Loucy (cell line): ENCODE data around the gene MDGA2.

Experiments used
- H2AFZ ChIP-seq: fragments of 200-600 bp; sonication (generic); 2 replicates; pipeline ENCODE4 v1.6.0; 2016; ENCODE audit warnings: antibody characterized with exemption, mild to moderate bottlenecking, low read length, moderate library complexity
- H3F3A ChIP-seq: fragments of 200-600 bp; 2 replicates; pipeline ENCODE4 v1.6.0; 2016; ENCODE audit warnings: antibody characterized with exemption, low read depth, mild to moderate bottlenecking
- H3K27me3 ChIP-seq: fragments of 200-600 bp; sonication (generic); 2 replicates; pipeline ENCODE4 v1.6.1; 2014; ENCODE audit warnings: low read length, mild to moderate bottlenecking; ENCODE audit not compliant: insufficient read depth, poor library complexity, severe bottlenecking
- H3K36me3 ChIP-seq: fragments of 200-600 bp; sonication (generic); 2 replicates; pipeline ENCODE4 v1.6.1; 2016; ENCODE audit warnings: low read length; ENCODE audit not compliant: insufficient read depth
- H3K4me1 ChIP-seq: fragments of 200-600 bp; sonication (generic); 2 replicates; pipeline ENCODE4 v1.5.1; 2014; ENCODE audit warnings: low read length, mild to moderate bottlenecking; ENCODE audit not compliant: insufficient read depth, poor library complexity, severe bottlenecking
- H3K4me2 ChIP-seq: fragments of 200-600 bp; sonication (generic); 2 replicates; pipeline ENCODE4 v1.6.0; 2014; ENCODE audit warnings: antibody characterized with exemption, low read length, low read depth, mild to moderate bottlenecking; ENCODE audit not compliant: poor library complexity, severe bottlenecking
- H3K4me3 ChIP-seq: fragments of 200-600 bp; sonication (generic); 2 replicates; pipeline ENCODE4 v1.5.1; 2014; ENCODE audit warnings: low read length, mild to moderate bottlenecking, mixed read lengths; ENCODE audit not compliant: poor library complexity, severe bottlenecking
- H3K79me2 ChIP-seq: fragments of 200-600 bp; sonication (generic); 2 replicates; pipeline ENCODE4 v1.6.1; 2014; ENCODE audit warnings: low read length; ENCODE audit not compliant: insufficient read depth
- H3K9ac ChIP-seq: fragments of 200-600 bp; sonication (generic); 2 replicates; pipeline ENCODE4 v1.6.0; 2014; ENCODE audit warnings: mild to moderate bottlenecking, low read depth, low read length, moderate library complexity; ENCODE audit not compliant: poor library complexity, severe bottlenecking
- H3K9me2 ChIP-seq: fragments of 200-600 bp; sonication (generic); replicated peaks from 2 replicates; pipeline ENCODE4 v1.6.1; 2016; ENCODE audit warnings: low read depth, low read length, mixed read lengths
- H3K9me3 ChIP-seq: fragments of 200-600 bp; sonication (generic); 2 replicates; pipeline ENCODE4 v1.6.1; 2014; ENCODE audit warnings: mild to moderate bottlenecking, antibody characterized with exemption, low read length, low read depth; ENCODE audit not compliant: insufficient read depth
- H4K20me1 ChIP-seq: fragments of 200-600 bp; sonication (generic); 2 replicates; pipeline ENCODE4 v1.6.0; 2014; ENCODE audit warnings: antibody characterized with exemption, low read length, mild to moderate bottlenecking; ENCODE audit not compliant: insufficient read depth, poor library complexity, severe bottlenecking
- CTCF ChIP-seq: fragments of 200-600 bp; sonication (generic); conservative IDR thresholded peaks from 2 replicates; pipeline ENCODE4 v1.5.1; 2014; ENCODE audit warnings: mild to moderate bottlenecking, antibody characterized with exemption, low read length
- EZH2phosphoT487 ChIP-seq: fragments of 200-600 bp; IDR thresholded peaks from 2 replicates; pipeline ENCODE4 v1.6.1; 2018; ENCODE audit warnings: antibody characterized with exemption, mild to moderate bottlenecking, moderate library complexity, borderline replicate concordance

The MDGA2 gene

DNA sequence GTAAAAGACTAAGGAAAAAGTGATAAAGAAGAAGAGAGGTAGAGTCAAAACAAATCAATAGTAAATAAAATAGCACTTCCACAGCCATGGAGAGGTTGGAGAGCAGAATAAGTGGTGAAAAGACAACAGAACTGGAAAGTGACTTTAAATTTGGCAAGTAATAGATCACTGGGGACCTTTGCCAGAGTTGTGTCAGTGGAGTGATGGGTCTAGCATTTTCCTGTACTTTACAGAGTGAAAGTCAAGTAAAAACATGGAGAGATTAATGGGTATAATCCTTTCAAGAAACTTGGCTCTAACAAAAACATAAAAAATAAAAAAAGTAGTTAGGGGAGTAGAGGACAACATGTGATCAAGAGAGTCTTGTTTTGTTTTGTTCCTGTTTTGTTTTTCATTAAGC, 521.7 kb downstream of the MDGA2 start:
- Histone ChIP-seq H3K4me3 (no peak overlapping the region), H3K27me3 (no peaks in the 10 kb centered on the region), H3K9me3 (no peaks in the 10 kb centered on the region), H3K4me1 (no peaks in the 10 kb centered on the region), H3K4me2 (no peak overlapping the region), H3K36me3 (no peaks in the 10 kb centered on the region), H3K79me2 (no peaks in the 10 kb centered on the region), H4K20me1 (no peaks in the 10 kb centered on the region), H3K9me2 (no peaks in the 10 kb centered on the region), H3K9ac (no peak overlapping the region), H3F3A (no peaks in the 10 kb centered on the region), H2AFZ (no peak overlapping the region)
- TF ChIP-seq EZH2phosphoT487, result no peak
- no peak for TF ChIP-seq CTCF

GRCh38 chr14:47150267-47150666, 525.1 kb downstream of the MDGA2 start:
- Histone ChIP-seq H4K20me1 (no peaks in the 10 kb centered on the region), H2AFZ (no peak overlapping the region), H3K9me3 (no peaks in the 10 kb centered on the region), H3K9me2 (no peaks in the 10 kb centered on the region), H3K36me3 (no peaks in the 10 kb centered on the region), H3K4me3 (no peak overlapping the region), H3F3A (no peaks in the 10 kb centered on the region), H3K4me1 (no peaks in the 10 kb centered on the region), H3K27me3 (no peaks in the 10 kb centered on the region), H3K9ac (no peak overlapping the region), H3K4me2 (no peak overlapping the region), H3K79me2 (no peaks in the 10 kb centered on the region)
- no peak for TF ChIP-seq CTCF
- no peak for TF ChIP-seq EZH2phosphoT487

GRCh38 chr14:47149326-47149725, 526.1 kb downstream of the MDGA2 start:
- H3K4me1 ChIP-seq, result no peaks in the 10 kb centered on the region
- no peak overlapping the region for H2AFZ ChIP-seq
- H3K36me3 ChIP-seq, result no peaks in the 10 kb centered on the region
- H3F3A ChIP-seq, result no peaks in the 10 kb centered on the region
- no peak overlapping the region for H3K9ac ChIP-seq
- no peaks in the 10 kb centered on the region for H3K79me2 ChIP-seq
- H3K4me2 ChIP-seq, result no peak overlapping the region
- H3K9me2 ChIP-seq, result no peaks in the 10 kb centered on the region
- no peak overlapping the region for H3K4me3 ChIP-seq
- TF ChIP-seq EZH2phosphoT487, result no peak
- TF ChIP-seq CTCF, result no peak
- no peaks in the 10 kb centered on the region for H3K27me3 ChIP-seq
- H3K9me3 ChIP-seq, result no peaks in the 10 kb centered on the region
- H4K20me1 ChIP-seq, result no peaks in the 10 kb centered on the region
